H9 (cell line): ENCODE results near the gene KCNK13. TPM values are rescaled to one million over a fixed set of nuclear protein-coding genes. Genes with fewer than 3 reads are reported as not detected.
"Not testable (repeated sequence)": the region's sequence is repeated elsewhere in the genome, so short reads cannot be mapped to it uniquely, and the experiment has no call there.

Experiments
- DNase-seq: peaks from one replicate; pipeline ENCODE4 v3.0.0-alpha.2; 2017
- H2AFZ ChIP-seq: one replicate; pipeline ENCODE4 v1.6.1; 2013; ENCODE audit warnings: mild to moderate bottlenecking, low read length, control low read depth, moderate library complexity
- H2AK5ac ChIP-seq: 2 replicates; pipeline ENCODE4 v1.6.1; 2013; ENCODE audit warnings: low read length, control low read depth, mixed read lengths; ENCODE audit not compliant: insufficient read length
- H2BK120ac ChIP-seq: one replicate; pipeline ENCODE4 v1.6.1; 2013; ENCODE audit warnings: low read depth, mild to moderate bottlenecking, low read length, control low read depth, inconsistent platforms; ENCODE audit not compliant: poor library complexity, severe bottlenecking
- H2BK12ac ChIP-seq: 2 replicates; pipeline ENCODE4 v1.6.1; 2013; ENCODE audit warnings: low read length, control low read depth, mixed read lengths, low read depth; ENCODE audit not compliant: insufficient read length
- H2BK15ac ChIP-seq: 2 replicates; pipeline ENCODE4 v1.6.1; 2013; ENCODE audit warnings: low read depth, low read length, control low read depth
- H2BK20ac ChIP-seq: one replicate; pipeline ENCODE4 v1.6.1; 2013; ENCODE audit warnings: low read depth, mild to moderate bottlenecking, low read length, control low read depth, inconsistent platforms; ENCODE audit not compliant: poor library complexity, severe bottlenecking
- H2BK5ac ChIP-seq: 2 replicates; pipeline ENCODE4 v1.6.1; 2013; ENCODE audit warnings: low read length, control low read depth, mixed read lengths; ENCODE audit not compliant: insufficient read length
- H3K14ac ChIP-seq: 2 replicates; pipeline ENCODE4 v1.6.1; 2013; ENCODE audit warnings: low read length, control low read depth; ENCODE audit not compliant: insufficient read depth
- H3K18ac ChIP-seq: 2 replicates; pipeline ENCODE4 v1.6.1; 2013; ENCODE audit warnings: low read depth, mild to moderate bottlenecking, mixed read lengths, low read length, control low read depth; ENCODE audit not compliant: insufficient read length
- H3K23ac ChIP-seq: 2 replicates; pipeline ENCODE4 v1.6.1; 2013; ENCODE audit warnings: low read length, control low read depth, mixed read lengths, low read depth; ENCODE audit not compliant: insufficient read length
- H3K23me2 ChIP-seq: 2 replicates; pipeline ENCODE4 v1.6.1; 2013; ENCODE audit warnings: low read depth, mild to moderate bottlenecking, mixed read lengths, low read length, control low read depth; ENCODE audit not compliant: insufficient read length, poor library complexity, severe bottlenecking
- H3K27ac ChIP-seq: 2 replicates; pipeline ENCODE4 v1.5.1; 2013; ENCODE audit warnings: low read length, control low read depth, mixed read lengths, low read depth; ENCODE audit not compliant: insufficient read length
- H3K27me3 ChIP-seq: 2 replicates; pipeline ENCODE4 v1.6.1; 2013; ENCODE audit warnings: low read length, control low read depth, inconsistent platforms; ENCODE audit not compliant: insufficient read depth
- H3K4ac ChIP-seq: 2 replicates; pipeline ENCODE4 v1.6.1; 2013; ENCODE audit warnings: low read depth, mild to moderate bottlenecking, control low read depth, inconsistent platforms, low read length, moderate library complexity
- H3K4me1 ChIP-seq: 2 replicates; pipeline ENCODE4 v1.6.1; 2013; ENCODE audit warnings: low read length, control low read depth, inconsistent platforms; ENCODE audit not compliant: insufficient read depth
- H3K4me2 ChIP-seq: 2 replicates; pipeline ENCODE4 v1.6.1; 2013; ENCODE audit warnings: low read length, control low read depth, mixed read lengths; ENCODE audit not compliant: insufficient read length, insufficient read depth
- H3K56ac ChIP-seq: 2 replicates; pipeline ENCODE4 v1.6.1; 2013; ENCODE audit warnings: low read depth, mild to moderate bottlenecking, mixed read lengths, low read length, control low read depth; ENCODE audit not compliant: insufficient read length
- H3K79me1 ChIP-seq: 2 replicates; pipeline ENCODE4 v1.6.1; 2013; ENCODE audit warnings: low read depth, mild to moderate bottlenecking, moderate library complexity, low read length, control low read depth, inconsistent platforms; ENCODE audit not compliant: insufficient read depth, poor library complexity, severe bottlenecking
- H3K79me2 ChIP-seq: 2 replicates; pipeline ENCODE4 v1.6.1; 2013; ENCODE audit warnings: low read length, control low read depth, inconsistent platforms; ENCODE audit not compliant: insufficient read depth
- H3K9ac ChIP-seq: 2 replicates; pipeline ENCODE4 v1.6.1; 2013; ENCODE audit warnings: low read length, control low read depth, mixed read lengths; ENCODE audit not compliant: insufficient read length; ENCODE audit errors: extremely low read depth
- H3K9me3 ChIP-seq: one replicate; pipeline ENCODE4 v1.6.1; 2013; ENCODE audit warnings: low read depth, low read length, inconsistent platforms; ENCODE audit not compliant: control insufficient read depth
- H3T11ph ChIP-seq: one replicate; pipeline ENCODE4 v1.6.1; 2013; ENCODE audit warnings: mild to moderate bottlenecking, low read length, control low read depth, inconsistent platforms
- H4K20me1 ChIP-seq: one replicate; pipeline ENCODE4 v1.6.1; 2013; ENCODE audit not compliant: control insufficient read depth, insufficient read length, insufficient read depth
- H4K5ac ChIP-seq: 2 replicates; pipeline ENCODE4 v1.6.1; 2013; ENCODE audit warnings: low read depth, mild to moderate bottlenecking, mixed read lengths, low read length, control low read depth; ENCODE audit not compliant: insufficient read length
- H4K8ac ChIP-seq: replicated peaks from 2 replicates; pipeline ENCODE4 v1.6.1; 2013; ENCODE audit warnings: low read length, control low read depth, mixed read lengths, low read depth; ENCODE audit not compliant: insufficient read length
- H4K91ac ChIP-seq: 2 replicates; pipeline ENCODE4 v1.6.1; 2013; ENCODE audit warnings: low read depth, mild to moderate bottlenecking, moderate library complexity, mixed read lengths, low read length, control low read depth; ENCODE audit not compliant: insufficient read length
- H3K27ac Mint-ChIP-seq, 3 experiments: 2 replicates in 2 of 3; 3 replicates in 1 of 3; pipeline ENCODE4 v1.8.0; 2020 to 2021; ENCODE audit warnings: mixed read lengths in 3 of 3, mild to moderate bottlenecking in 1 of 3, moderate library complexity in 1 of 3
- H3K27me3 Mint-ChIP-seq: 2 replicates; pipeline ENCODE4 v1.8.0; 2021; ENCODE audit warnings: low read depth, mild to moderate bottlenecking, moderate library complexity, mixed read lengths
- H3K36me3 Mint-ChIP-seq, 3 experiments: 2 replicates in 2 of 3; 3 replicates in 1 of 3; pipeline ENCODE4 v1.8.0; 2020 to 2021; ENCODE audit warnings: low read depth in 3 of 3, mixed read lengths in 3 of 3; ENCODE audit not compliant: insufficient read depth in 1 of 3
- H3K4me1 Mint-ChIP-seq, 2 experiments: 2 replicates each; pipeline ENCODE4 v1.8.0; 2020; ENCODE audit warnings: mixed read lengths in 2 of 2
- H3K4me3 Mint-ChIP-seq, 2 experiments: 2 replicates in 1 of 2; 3 replicates in 1 of 2; pipeline ENCODE4 v1.8.0; 2020 to 2021; ENCODE audit warnings: mild to moderate bottlenecking in 2 of 2, mixed read lengths in 2 of 2, moderate library complexity in 1 of 2
- H3K9me3 Mint-ChIP-seq, 2 experiments: 2 replicates in 1 of 2; 3 replicates in 1 of 2; pipeline ENCODE4 v1.8.0; 2020; ENCODE audit warnings: mild to moderate bottlenecking in 2 of 2, mixed read lengths in 2 of 2, moderate library complexity in 1 of 2
- CTCF ChIP-seq: fragments of 200-600 bp; sonication (generic); conservative IDR thresholded peaks from 3 replicates; pipeline ENCODE4 v1.8.0; 2021; ENCODE audit warnings: antibody characterized with exemption, mild to moderate bottlenecking
- WGBS: extraction: QIAGEN DNeasy Blood & Tissue Kit; methylation state at CpG from one replicate; pipeline ENCODE4 v1.1.7; 2013; ENCODE audit warnings: missing lambda C conversion rate, low lambda C conversion rate, mixed read lengths; ENCODE audit not compliant: insufficient read length; ENCODE audit errors: extremely low coverage; 5-methylcytosine and 5-hydroxymethylcytosine counted together
- total RNA-seq: library from RNA; stranded (reverse); gene quantifications from 2 replicates; pipeline ENCODE4 v1.2.1, GENCODE V29; 2021

KCNK13 gene
- total RNA-seq, 1 experiment from 2014 or later, result 0.39 TPM

- Histone ChIP-seq H3K4ac (no peak overlapping the region), H3T11ph (no peak overlapping the region), H3K23me2 (no peaks in the 10 kb centered on the region), H2AFZ (no peak overlapping the region), H3K4me2 (no peak overlapping the region), H2BK120ac (no peak overlapping the region), H3K18ac (no peak overlapping the region), H3K27ac (no peak overlapping the region), H4K8ac (no peak overlapping the region), H3K56ac (no peak overlapping the region), H3K27me3 (no peaks in the 10 kb centered on the region), H4K5ac (no peak overlapping the region), H3K79me1 (no peaks in the 10 kb centered on the region), H2BK15ac (no peak overlapping the region), H4K20me1 (no peaks in the 10 kb centered on the region), H3K14ac (no peak overlapping the region), H2BK12ac (no peak overlapping the region), H3K79me2 (no peaks in the 10 kb centered on the region), H3K9ac (no peak overlapping the region), H2BK5ac (no peak overlapping the region), H2AK5ac (no peak overlapping the region), H3K23ac (no peak overlapping the region), H2BK20ac (no peak overlapping the region), H4K91ac (no peak overlapping the region), H3K4me1 (no peaks in the 10 kb centered on the region), H3K9me3 (no peaks in the 10 kb centered on the region)
- Mint-ChIP-seq H3K4me3 (no peak overlapping the region), H3K27me3 (peaks cover 16% of the 10 kb centered on the region), H3K36me3 (peaks cover 0 to 5% (median 0%) of the 10 kb centered on the region in 3 experiments; a peak in 2 of 7 replicates), H3K4me1 (peaks cover 0 to 4% of the 10 kb centered on the region in 2 experiments; a peak in 3 of 4 replicates), H3K27ac (no peak overlapping the region), H3K9me3 (peaks cover 4% of the 10 kb centered on the region in 2 experiments; a peak in 3 of 5 replicates)
- WGBS, result no CpG with 5 or more reads among the region's 12 CpGs
- no peak for DNase-seq
- TF ChIP-seq CTCF, result no peak
These were observed 136.8 kb downstream of the KCNK13 start for GRCh38 chr14:90198541-90199060.

GRCh38 chr14:90200546-90200945 lies 138.8 kb downstream of the KCNK13 start:
- not testable (repeated sequence) for H4K8ac ChIP-seq, H3K79me2 ChIP-seq, H3T11ph ChIP-seq, H3K27ac Mint-ChIP-seq, H2AK5ac ChIP-seq, H2BK5ac ChIP-seq, H3K4me3 Mint-ChIP-seq, H2BK12ac ChIP-seq, H3K27me3 Mint-ChIP-seq, H4K91ac ChIP-seq, DNase-seq, H4K5ac ChIP-seq, H3K23ac ChIP-seq, H3K9me3 ChIP-seq, H3K4me2 ChIP-seq, H3K23me2 ChIP-seq, H3K27me3 ChIP-seq, H3K36me3 Mint-ChIP-seq, H3K14ac ChIP-seq, H3K27ac ChIP-seq, H2BK15ac ChIP-seq, H3K4ac ChIP-seq, H3K56ac ChIP-seq, H3K9ac ChIP-seq, H2AFZ ChIP-seq, H2BK120ac ChIP-seq, H3K79me1 ChIP-seq, H3K9me3 Mint-ChIP-seq, H3K4me1 ChIP-seq, H3K18ac ChIP-seq, H4K20me1 ChIP-seq, H2BK20ac ChIP-seq
- H3K4me1 Mint-ChIP-seq, result peaks cover 6 to 11% of the 10 kb centered on the region in 2 experiments; a peak in 3 of 4 replicates
- WGBS, result no CpG with 5 or more reads among the region's 4 CpGs
